Skeletal muscle tissue (tissue), 4 donors: ENCODE data around the gene ZNF784. TPM values are rescaled to one million over a fixed set of nuclear protein-coding genes. Genes with fewer than 3 reads are reported as not detected.

ENCODE experiments used
- H3K27ac ChIP-seq: one replicate; pipeline ENCODE4 v1.7.0; 2013; ENCODE audit warnings: mild to moderate bottlenecking, low read depth, low read length, inconsistent platforms
- H3K27me3 ChIP-seq, 3 donors: one replicate each; pipeline ENCODE4 v1.7.0; 2013; ENCODE audit warnings: low read length in 3 of 3; ENCODE audit not compliant: control insufficient read depth in 3 of 3, insufficient read depth in 3 of 3
- H3K36me3 ChIP-seq, 3 donors: one replicate each; pipeline ENCODE4 v1.7.0; 2013; ENCODE audit warnings: low read length in 3 of 3; ENCODE audit not compliant: control insufficient read depth in 3 of 3, insufficient read depth in 3 of 3
- H3K4me1 ChIP-seq, 3 donors: one replicate each; pipeline ENCODE4 v1.7.0; 2013; ENCODE audit warnings: low read length in 3 of 3, mild to moderate bottlenecking in 3 of 3; ENCODE audit not compliant: control insufficient read depth in 3 of 3, insufficient read depth in 3 of 3
- H3K4me3 ChIP-seq, 3 donors: one replicate each; pipeline ENCODE4 v1.7.0; 2013; ENCODE audit warnings: low read length in 3 of 3
- H3K9ac ChIP-seq, 3 donors: one replicate each; pipeline ENCODE4 v1.7.0; 2013; ENCODE audit warnings: low read length in 3 of 3, mild to moderate bottlenecking in 3 of 3, moderate library complexity in 2 of 3, low read depth in 1 of 3
- H3K9me3 ChIP-seq, 3 donors: one replicate each; pipeline ENCODE4 v1.7.0; 2013; ENCODE audit warnings: low read length in 3 of 3; ENCODE audit not compliant: control insufficient read depth in 3 of 3
- total RNA-seq: library from RNA; depleted of rRNA; stranded (reverse); fragments of >200 nt; gene quantifications from one replicate; pipeline ENCODE4 v1.2.3, GENCODE V29; 2014
- donor health status: Osteomylitis.

The ZNF784 gene
- total RNA-seq, 1 donor from 2014 or later = 8.9 TPM

DNA sequence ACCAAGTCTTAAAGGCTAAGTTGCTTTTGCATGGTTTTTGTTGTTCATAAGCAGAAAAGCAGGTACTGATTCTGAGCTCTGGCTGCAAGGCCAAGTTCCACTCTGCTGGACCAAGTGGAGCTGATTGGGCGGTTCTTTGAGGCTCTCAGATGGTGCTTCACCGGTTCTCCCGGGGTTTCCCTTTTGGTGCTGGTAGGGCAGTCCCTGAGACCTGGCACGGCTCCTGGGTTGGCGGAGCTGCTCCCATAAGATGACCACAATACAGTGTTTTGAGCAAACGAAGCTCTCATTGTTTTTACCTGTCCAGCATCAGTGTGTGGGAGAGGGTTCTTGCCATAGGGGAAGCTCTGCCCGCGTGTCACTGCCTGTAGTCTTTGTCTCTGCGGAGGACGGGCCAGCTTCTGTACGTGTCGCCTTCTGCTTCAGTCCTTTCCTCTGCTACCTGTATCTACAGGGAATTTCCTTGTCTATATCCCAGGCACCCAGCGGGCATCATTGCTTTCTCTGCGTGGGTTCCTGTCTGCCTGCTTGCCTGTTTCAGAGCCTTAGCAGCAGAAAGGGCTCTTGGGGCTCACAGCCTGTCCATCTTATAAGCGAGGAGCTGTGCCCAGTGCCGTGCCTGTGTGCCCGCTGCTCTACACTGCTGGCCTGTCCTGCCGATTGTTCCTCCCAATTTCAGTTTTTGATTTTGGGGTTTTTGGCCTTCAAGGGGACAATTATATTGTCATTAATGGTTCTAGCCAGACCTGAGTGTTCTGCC is 32.8 kb upstream of the ZNF784 start:
- no peaks in the 10 kb centered on the region for H3K27me3 ChIP-seq
- H3K4me1 ChIP-seq = peaks cover 37 to 42% (median 40%) of the 10 kb centered on the region in 3 donors
- H3K4me3 ChIP-seq = peak overlapping the region; percentile 87 to 91 (median 87)
- H3K9me3 ChIP-seq = no peaks in the 10 kb centered on the region
- no peak overlapping the region for H3K27ac ChIP-seq
- H3K36me3 ChIP-seq = peaks cover 9 to 22% (median 19%) of the 10 kb centered on the region in 3 donors
- peak overlapping the region in 2 of 3 donors; percentile 48 to 74 for H3K9ac ChIP-seq

DNA sequence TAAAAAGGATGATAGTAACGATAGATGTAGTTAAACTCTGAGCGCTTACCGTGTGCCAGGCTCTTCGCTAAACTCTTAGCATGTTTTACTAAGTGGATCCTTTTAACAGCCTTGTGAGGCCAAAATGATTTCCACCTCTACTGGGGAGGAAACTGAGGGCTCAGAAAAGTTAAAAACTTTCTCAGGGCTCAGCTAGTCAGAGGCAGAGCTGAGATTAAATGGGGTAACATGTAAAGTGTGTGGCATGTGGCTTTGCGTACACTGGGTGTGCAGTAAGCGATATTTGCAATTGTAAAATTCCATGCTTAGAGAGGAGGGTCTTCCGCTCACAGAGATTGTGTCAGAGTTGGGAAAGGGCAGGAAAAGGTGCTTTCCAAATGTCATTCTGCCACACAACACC is 32.2 kb upstream of the ZNF784 start:
- Histone ChIP-seq H3K4me3 (peak overlapping the region; percentile 87 to 91 (median 87)), H3K9me3 (no peaks in the 10 kb centered on the region), H3K27me3 (no peaks in the 10 kb centered on the region), H3K9ac (peak overlapping the region in 2 of 3 donors; percentile 91 to 97), H3K4me1 (peaks cover 37 to 42% (median 40%) of the 10 kb centered on the region in 3 donors), H3K27ac (no peak overlapping the region), H3K36me3 (peaks cover 4 to 16% (median 15%) of the 10 kb centered on the region in 3 donors)

DNA sequence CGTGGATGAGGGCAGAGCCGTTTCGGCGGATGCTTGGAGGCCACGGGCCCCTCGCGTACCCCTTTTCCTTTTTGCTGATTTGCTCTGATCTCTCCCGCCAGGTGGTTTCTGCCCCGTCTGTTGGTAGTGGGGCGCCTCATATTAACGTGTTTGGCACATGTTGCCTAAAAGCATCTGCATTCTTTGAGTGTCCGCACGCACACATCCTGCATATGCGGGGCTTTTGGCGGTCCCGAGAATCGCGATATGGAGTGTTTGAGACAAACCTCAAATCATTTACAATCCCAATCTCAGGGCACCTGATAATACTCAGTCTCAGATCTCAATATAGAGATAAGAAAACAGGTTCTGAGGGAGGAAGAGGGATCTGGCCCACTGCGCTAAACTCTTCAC is 31.3 kb upstream of the ZNF784 start:
- Histone ChIP-seq H3K27me3 (no peaks in the 10 kb centered on the region), H3K4me1 (peaks cover 37 to 42% (median 40%) of the 10 kb centered on the region in 3 donors), H3K4me3 (peak overlapping the region; percentile 87 to 91 (median 87)), H3K9ac (peak overlapping the region; percentile 91 to 97 (median 93)), H3K27ac (peak overlapping the region; percentile 99), H3K9me3 (no peaks in the 10 kb centered on the region), H3K36me3 (peaks cover 0 to 13% (median 10%) of the 10 kb centered on the region in 3 donors)

DNA sequence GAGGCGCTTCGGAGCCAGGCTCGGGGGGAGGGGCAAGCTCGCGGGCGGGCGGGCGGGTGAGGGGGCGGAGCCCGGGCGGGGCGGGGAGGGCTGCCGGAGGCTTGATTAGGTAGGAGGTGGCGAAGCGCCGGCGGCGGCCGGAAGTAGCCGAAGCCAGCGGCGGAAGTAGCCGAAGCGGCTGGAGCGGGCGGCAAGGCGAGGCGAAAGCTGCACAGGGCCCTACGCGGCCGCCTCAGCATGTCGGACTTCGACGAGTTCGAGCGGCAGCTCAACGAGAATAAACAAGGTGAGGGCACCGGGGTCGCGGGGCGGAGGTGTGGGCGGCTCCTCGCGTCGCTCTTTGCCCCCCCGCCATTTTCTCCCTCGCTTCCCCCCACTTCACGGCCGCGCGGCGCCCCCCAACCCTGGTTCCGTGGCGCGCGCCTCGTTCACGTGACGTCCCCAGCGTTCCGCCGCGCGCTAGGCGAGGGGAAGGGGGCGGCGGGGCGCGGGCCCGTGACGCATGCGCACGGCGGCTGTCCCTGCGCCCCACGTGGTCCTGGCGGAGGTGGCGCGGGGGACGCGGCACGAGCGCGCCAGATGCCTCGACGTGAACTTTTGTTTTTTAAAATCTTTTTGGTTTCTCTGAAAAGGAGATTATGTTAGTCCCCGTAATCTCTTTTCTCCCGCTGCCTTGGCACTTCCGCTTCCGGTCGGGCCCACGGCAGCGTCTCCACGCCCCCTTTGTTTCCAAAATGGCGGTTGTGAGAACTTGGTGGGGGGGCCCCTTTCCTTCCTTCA is 30.7 kb upstream of the ZNF784 start, which contains the start of gene U2AF2:
Gene U2AF2, plus strand, starts transcription at position 168 of the 780 bp plus-strand sequence. Its CDS starts 70 bp downstream, at position 238.
- H3K27me3 ChIP-seq = no peaks in the 10 kb centered on the region
- peaks cover 0 to 10% (median 8%) of the 10 kb centered on the region in 3 donors for H3K36me3 ChIP-seq
- H3K4me1 ChIP-seq = peaks cover 37 to 42% (median 40%) of the 10 kb centered on the region in 3 donors

DNA sequence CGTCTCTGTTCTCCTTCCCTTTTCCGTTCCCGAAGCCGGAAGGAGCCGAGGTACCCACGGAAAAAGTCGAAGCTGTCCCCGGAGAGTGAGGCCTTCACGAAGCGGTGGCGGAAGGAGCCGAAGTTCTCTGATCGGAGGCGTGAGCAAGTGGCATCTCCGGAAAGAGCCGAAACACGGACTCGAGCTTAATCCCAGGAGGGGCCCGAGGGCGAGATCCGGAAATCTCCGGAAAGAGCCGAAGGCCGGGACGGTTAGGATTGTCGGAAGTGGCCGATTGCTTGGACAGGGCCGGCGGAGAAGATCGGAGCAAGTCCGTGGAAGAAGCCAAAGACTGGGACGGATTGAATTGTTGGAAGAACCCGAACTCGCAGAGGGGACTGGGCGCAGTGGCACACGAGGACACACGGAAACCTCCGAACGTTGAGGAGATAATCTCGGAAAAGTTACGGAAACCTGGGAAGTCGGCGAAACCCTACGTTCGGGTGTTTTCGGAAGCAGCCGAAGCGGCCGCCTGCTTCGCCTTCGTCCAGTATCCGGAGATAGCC is 30.0 kb upstream of the ZNF784 start:
- Histone ChIP-seq H3K9me3 (no peaks in the 10 kb centered on the region), H3K27me3 (no peaks in the 10 kb centered on the region), H3K27ac (peak overlapping the region; percentile 99), H3K36me3 (peaks cover 0 to 6% (median 4%) of the 10 kb centered on the region in 3 donors), H3K4me3 (peak overlapping the region; percentile 87 to 98 (median 95)), H3K9ac (peak overlapping the region; percentile 90 to 100 (median 96)), H3K4me1 (peaks cover 35 to 42% (median 39%) of the 10 kb centered on the region in 3 donors)

More for the DNA sequence above, 30.7 kb upstream of the ZNF784 start, which contains the start of gene U2AF2:
- Histone ChIP-seq H3K27ac (peak within 1 kb of the TSS; percentile 99), H3K9me3 (no peaks in the 10 kb centered on the region), H3K4me3 (peak within 1 kb of the TSS; percentile 87 to 98 (median 95)), H3K9ac (peak within 1 kb of the TSS; percentile 91 to 100 (median 97))

DNA sequence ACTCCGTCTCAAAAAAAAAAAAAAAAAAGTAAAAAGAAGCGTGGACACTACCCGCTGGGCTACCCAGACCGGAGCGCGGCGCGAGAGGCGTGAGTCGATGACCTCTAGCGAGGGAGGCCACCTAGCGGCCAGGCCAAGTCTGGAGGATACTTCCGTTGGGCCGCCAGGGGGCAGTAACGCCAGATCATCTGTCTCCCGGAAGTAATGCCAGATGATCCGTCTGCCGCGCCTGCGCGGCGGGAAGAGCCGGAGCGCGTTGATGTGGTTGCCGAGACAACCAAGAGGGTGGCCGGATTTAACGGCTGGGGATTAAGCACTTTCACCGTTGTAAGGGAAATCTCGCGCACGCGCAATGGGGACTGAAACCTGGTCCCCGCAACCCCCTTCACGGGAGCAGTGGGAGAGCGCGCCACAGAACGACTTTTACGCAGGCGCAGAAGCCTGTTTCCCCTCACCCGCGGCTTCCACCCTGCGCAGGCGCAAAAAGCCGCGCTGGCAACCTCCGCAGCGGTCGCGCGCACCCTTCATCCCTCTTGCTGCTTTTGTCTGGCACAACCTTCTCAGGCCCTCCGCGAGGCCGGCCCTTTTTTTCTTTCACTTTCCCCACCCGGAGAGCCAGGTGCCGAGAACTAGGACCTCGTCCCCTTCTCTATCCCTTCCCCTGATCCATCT is 29.4 kb upstream of the ZNF784 start:
- H3K9me3 ChIP-seq = no peaks in the 10 kb centered on the region
- H3K4me3 ChIP-seq = peak overlapping the region; percentile 87 to 98 (median 95)
- H3K36me3 ChIP-seq = peaks cover 0 to 6% (median 4%) of the 10 kb centered on the region in 3 donors
- peak overlapping the region; percentile 99 for H3K27ac ChIP-seq
- H3K4me1 ChIP-seq = peaks cover 41 to 42% (median 41%) of the 10 kb centered on the region in 3 donors
- H3K27me3 ChIP-seq = no peaks in the 10 kb centered on the region
- H3K9ac ChIP-seq = peak overlapping the region; percentile 90 to 100 (median 96)

DNA sequence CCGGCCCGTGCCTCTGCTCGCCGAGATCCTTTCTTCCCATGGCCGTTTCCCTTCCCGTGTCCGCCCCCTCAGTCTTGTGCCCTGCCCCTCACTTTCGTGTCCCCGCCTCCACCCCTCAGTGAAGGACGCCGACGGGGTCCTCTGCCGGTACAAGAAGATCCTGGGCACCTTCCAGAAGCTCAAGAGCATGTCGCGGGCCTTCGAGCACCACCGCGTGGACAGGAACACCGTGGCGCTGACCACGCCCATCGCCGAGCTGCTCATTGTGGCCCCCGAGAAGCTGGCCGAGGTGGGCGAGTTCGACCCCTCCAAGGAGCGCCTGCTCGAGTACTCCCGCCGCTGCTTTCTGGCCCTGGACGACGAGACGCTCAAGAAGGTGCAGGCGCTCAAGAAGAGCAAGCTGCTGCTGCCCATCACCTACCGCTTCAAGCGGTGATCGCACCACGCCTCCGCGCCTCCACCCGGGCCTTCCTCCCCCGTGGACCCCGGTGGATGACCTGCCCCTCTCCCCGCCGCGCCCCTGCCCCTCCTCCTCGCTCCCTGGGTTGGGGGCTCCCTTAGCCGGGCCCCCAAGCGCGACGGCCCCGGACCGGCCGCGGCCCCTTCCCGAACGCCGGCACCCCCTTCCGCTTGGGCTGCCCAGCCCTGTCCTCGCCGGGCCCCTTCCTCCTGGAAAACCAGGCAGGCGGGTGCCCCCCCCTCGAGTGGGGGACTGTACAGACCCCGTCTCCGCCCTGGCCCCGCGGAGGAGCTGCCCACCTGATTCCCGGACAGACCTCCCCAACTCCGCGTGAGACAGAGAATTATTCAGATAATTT is 28.2 kb upstream of the ZNF784 start:
- Histone ChIP-seq H3K4me3 (no peak overlapping the region), H3K27me3 (no peaks in the 10 kb centered on the region), H3K9me3 (no peaks in the 10 kb centered on the region), H3K36me3 (peaks cover 0 to 6% (median 4%) of the 10 kb centered on the region in 3 donors), H3K4me1 (peaks cover 35 to 37% (median 35%) of the 10 kb centered on the region in 3 donors), H3K9ac (no peak overlapping the region), H3K27ac (no peak overlapping the region)

DNA sequence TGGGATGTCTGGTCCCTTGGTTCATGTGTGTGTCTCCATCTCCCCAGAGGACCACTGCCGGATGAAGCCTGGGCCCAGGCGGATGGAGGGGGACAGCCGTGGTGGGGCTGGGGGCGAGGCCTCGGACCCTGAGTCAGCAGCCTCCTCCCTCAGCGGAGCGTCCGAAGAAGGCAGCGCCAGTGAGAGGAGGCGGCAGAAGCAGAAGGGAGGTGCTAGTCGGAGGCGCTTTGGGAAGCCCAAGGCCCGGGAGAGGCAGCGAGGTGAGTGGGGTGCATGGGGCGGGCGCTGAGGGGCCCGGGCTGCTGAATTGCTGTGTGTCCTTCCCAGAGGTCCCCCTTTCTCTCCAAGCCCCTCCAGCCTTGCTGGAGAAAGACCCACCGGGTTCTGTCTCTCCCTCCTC is 26.9 kb upstream of the ZNF784 start:
- Histone ChIP-seq H3K27me3 (no peaks in the 10 kb centered on the region), H3K4me1 (peaks cover 29 to 31% (median 29%) of the 10 kb centered on the region in 3 donors), H3K9me3 (no peaks in the 10 kb centered on the region), H3K27ac (no peak overlapping the region), H3K36me3 (peaks cover 0 to 6% (median 2%) of the 10 kb centered on the region in 3 donors), H3K9ac (no peak overlapping the region), H3K4me3 (no peak overlapping the region)
